ENCODE data around the gene DUOX2.

GRCh38 chr15:45106002-45106790 lies 7.8 kb downstream of the DUOX2 start:
- TF ChIP-seq POLR2A (IDR thresholded peaks at IDR 0.05) (no peak), EP300 (IDR thresholded peaks at IDR 0.05) (no peak)

Measured in upper lobe of left lung (tissue), 4 donors.